D721Med (cell line): ENCODE results near the gene RPS4Y1.
"Not testable (repeated sequence)": the region's sequence is repeated elsewhere in the genome, so short reads cannot be mapped to it uniquely, and the experiment has no call there.

Source experiments
- DNase-seq: peaks from one replicate; pipeline ENCODE4 v3.0.0; 2011; ENCODE audit warnings: low spot score; ENCODE audit not compliant: insufficient read length
- FAIRE-seq: peaks from 2 replicates; lab custom pipeline; 2011; peaks lifted over from hg19 to GRCh38; lab: Jason Lieb, UNC
- CTCF ChIP-seq: IDR thresholded peaks from 2 replicates; pipeline ENCODE4 v1.5.1; 2012; ENCODE audit warnings: mild to moderate bottlenecking, control low read depth; ENCODE audit not compliant: insufficient read depth; ENCODE audit errors: missing control alignments

The RPS4Y1 gene

DNA sequence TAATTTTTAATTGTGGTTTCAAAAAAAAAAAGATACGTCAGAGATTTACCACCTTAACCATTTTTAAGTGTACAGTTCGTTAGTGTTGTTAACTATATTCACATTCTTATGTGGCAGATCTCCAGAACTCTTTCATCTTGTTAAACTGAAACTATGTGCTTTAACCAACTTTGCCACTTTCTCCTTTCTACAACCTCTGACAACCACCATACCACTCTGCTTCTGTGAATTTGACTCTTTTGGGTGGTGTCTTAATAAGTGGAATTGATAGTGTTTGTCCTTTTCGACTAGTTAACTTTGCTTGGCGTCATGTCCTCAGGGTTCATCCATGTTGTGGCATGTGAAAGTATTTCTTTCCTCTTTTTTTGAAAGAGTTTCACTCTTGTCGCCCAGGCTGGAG lies 15.7 kb downstream of the RPS4Y1 start:
- TF ChIP-seq CTCF = no peak
- DNase-seq (no peak), FAIRE-seq (no peak)

DNA sequence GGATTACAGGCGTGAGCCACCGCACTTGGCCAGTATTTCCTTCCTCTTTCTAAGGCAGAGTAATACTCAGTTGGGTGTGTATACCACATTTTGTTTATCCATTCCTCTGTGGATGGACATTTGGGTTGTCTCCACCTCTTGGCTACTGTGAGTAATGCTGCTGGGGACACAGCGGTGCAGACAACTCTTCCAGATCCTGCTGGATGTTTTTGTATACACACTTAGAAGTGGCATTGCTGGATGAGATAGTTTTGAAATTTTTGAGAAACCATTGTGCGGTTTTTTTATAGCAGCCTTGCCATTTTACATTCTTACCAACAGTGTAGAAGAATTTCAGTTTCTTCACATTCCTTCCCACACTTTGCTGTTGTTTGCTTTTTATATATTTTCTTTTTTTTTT lies 16.3 kb downstream of the RPS4Y1 start:
- no peak for TF ChIP-seq CTCF
- no peak for DNase-seq
- no peak for FAIRE-seq

DNA sequence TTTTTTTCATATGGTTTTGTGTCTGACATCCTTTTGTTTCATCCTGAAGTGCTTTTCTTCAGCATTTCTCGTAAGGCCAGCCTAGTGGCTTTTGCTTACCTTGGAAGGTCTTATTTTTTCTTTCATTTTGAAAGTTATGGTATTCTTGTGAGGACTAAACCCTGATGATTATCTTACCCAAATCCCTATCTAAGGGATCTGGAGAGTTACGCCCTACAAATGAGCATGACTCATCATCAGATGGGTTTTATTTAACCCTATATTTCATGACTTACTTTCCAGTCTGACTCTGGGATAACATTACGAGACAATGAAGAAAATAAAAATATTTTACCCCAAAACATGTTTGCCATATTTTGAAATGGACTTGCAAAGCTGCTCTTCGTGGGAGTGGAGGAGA lies 18.4 kb downstream of the RPS4Y1 start:
- TF ChIP-seq CTCF = no peak
- no peak for DNase-seq
- no peak for FAIRE-seq

- DNase-seq (no peak), FAIRE-seq (no peak)
- no peak for TF ChIP-seq CTCF
These were observed 19.1 kb downstream of the RPS4Y1 start for GRCh38 chrY:2860511-2860910.

- FAIRE-seq = no peak
- TF ChIP-seq CTCF = no peak
These were observed 25.2 kb downstream of the RPS4Y1 start for GRCh38 chrY:2866581-2866980.

DNA sequence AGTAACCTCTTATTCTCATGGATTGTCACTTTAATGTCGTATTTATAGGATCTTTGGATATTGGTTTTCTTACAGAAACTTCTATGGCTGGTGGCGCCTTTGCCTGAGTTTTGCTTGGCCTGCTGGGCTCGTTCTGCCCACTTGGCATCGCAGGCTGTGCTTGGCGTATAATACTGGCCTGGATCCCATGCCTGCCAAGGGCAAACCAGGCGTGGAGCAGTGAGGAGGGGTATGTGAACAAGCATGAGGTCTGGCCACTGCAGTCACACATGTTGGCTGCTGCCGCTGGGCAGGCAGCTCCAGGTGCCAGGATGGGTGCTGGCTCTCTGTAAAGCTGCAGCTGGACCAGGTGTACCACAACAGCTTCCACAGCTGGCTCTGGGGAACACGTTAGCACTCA lies 26.1 kb downstream of the RPS4Y1 start:
- FAIRE-seq = no peak
- TF ChIP-seq CTCF = no peak

More at GRCh38 chrY:2866581-2866980, 25.2 kb downstream of the RPS4Y1 start:
- no peak for DNase-seq

GRCh38 chrY:2868035-2868607 lies 26.7 kb downstream of the RPS4Y1 start:
- DNase-seq (no peak), FAIRE-seq (no peak)
- no peak for TF ChIP-seq CTCF

More for the DNA sequence above, 26.1 kb downstream of the RPS4Y1 start:
- DNase-seq = no peak

- DNase-seq, FAIRE-seq: not testable (repeated sequence)
These were observed 30.8 kb downstream of the RPS4Y1 start for GRCh38 chrY:2872234-2872633.
